BE2C (cell line): Measurements from ENCODE around the gene TMCO6.
"Not testable (repeated sequence)": the region's sequence is repeated elsewhere in the genome, so short reads cannot be mapped to it uniquely, and the experiment has no call there.

Experiments used
- DNase-seq: peaks from one replicate; pipeline ENCODE4 v3.0.0-alpha.2; 2020
- H3K27me3 ChIP-seq: fragments of 250-450 bp; sonication (Bioruptor Pico); 2 replicates; pipeline ENCODE4 v1.5.1; 2020; ENCODE audit warnings: mild to moderate bottlenecking
- H3K36me3 ChIP-seq: fragments of 250-450 bp; sonication (Bioruptor Pico); 2 replicates; pipeline ENCODE4 v1.5.1; 2020; ENCODE audit warnings: mild to moderate bottlenecking
- H3K4me1 ChIP-seq: fragments of 250-450 bp; sonication (Bioruptor Pico); 2 replicates; pipeline ENCODE4 v1.5.1; 2020
- H3K4me3 ChIP-seq: 2 replicates; pipeline ENCODE4 v1.5.1; 2011; ENCODE audit warnings: low read depth, low read length
- H3K9me3 ChIP-seq: fragments of 250-450 bp; sonication (Bioruptor Pico); 2 replicates; pipeline ENCODE4 v1.5.1; 2020
- CTCF ChIP-seq: IDR thresholded peaks from 2 replicates; pipeline ENCODE4 v1.5.1; 2012; ENCODE audit warnings: mild to moderate bottlenecking, low read depth, low read length

TMCO6 gene

GRCh38 chr5:140596321-140596741 lies 42.9 kb upstream of the TMCO6 start:
- no peaks in the 10 kb centered on the region for H3K4me1 ChIP-seq
- no peak for DNase-seq
- no peaks in the 10 kb centered on the region for H3K27me3 ChIP-seq
- no peaks in the 10 kb centered on the region for H3K9me3 ChIP-seq
- no peaks in the 10 kb centered on the region for H3K36me3 ChIP-seq
- H3K4me3 ChIP-seq = no peak overlapping the region
- no peak for TF ChIP-seq CTCF

DNA sequence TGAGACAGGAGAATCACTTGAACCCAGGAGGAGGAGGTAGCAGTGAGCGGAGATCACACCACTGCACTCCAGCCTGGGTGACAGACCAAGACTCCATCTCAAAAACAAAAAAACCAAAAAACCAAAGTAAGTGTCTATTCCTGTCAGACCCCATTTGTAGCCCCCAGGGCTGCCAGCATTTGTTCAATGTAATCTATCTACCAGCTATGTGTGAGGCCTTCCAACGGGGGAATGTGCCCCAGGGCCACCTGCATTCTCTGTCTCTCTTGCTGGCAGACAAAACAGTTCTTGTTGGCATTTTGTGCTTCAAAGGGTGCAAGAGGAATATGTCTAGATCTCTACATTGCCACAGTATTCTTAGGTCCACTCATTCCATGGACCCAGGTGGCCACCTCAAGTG lies 40.4 kb upstream of the TMCO6 start:
- no peak for DNase-seq
- H3K36me3 ChIP-seq = no peaks in the 10 kb centered on the region
- H3K27me3 ChIP-seq = no peaks in the 10 kb centered on the region
- no peak overlapping the region for H3K4me3 ChIP-seq
- H3K4me1 ChIP-seq = no peaks in the 10 kb centered on the region
- H3K9me3 ChIP-seq = no peaks in the 10 kb centered on the region
- TF ChIP-seq CTCF = no peak

GRCh38 chr5:140600096-140600495 lies 39.2 kb upstream of the TMCO6 start:
- no peak for TF ChIP-seq CTCF
- DNase-seq = no peak
- Histone ChIP-seq H3K4me1 (no peaks in the 10 kb centered on the region), H3K27me3 (no peaks in the 10 kb centered on the region), H3K4me3 (no peak overlapping the region), H3K9me3 (no peaks in the 10 kb centered on the region), H3K36me3 (no peaks in the 10 kb centered on the region)

DNA sequence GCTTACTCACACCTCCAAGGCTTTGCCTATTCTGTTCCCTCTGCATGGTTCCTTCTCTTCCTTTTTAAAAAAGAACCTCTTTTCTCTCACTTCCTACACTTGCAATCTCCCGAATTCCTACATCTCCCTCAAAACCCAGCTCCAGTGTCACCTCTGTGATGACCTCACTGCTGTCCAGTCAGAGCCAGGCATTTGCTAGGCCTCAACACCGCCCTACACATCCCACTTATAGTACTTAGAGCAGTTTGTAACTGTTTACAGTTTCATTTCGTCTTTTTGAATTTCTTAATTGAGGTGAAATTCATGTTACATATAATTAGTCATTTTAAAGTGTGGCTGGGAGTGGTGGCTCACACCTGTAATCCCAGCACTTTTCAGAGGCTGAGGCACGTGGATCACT lies 37.1 kb upstream of the TMCO6 start:
- TF ChIP-seq CTCF = no peak
- Histone ChIP-seq H3K4me1 (no peaks in the 10 kb centered on the region), H3K4me3 (no peak overlapping the region), H3K9me3 (no peaks in the 10 kb centered on the region), H3K27me3 (no peaks in the 10 kb centered on the region), H3K36me3 (no peaks in the 10 kb centered on the region)
- DNase-seq = no peak

- H3K27me3 ChIP-seq, H3K36me3 ChIP-seq, H3K4me3 ChIP-seq, H3K4me1 ChIP-seq, H3K9me3 ChIP-seq, DNase-seq: not testable (repeated sequence)
Measured at GRCh38 chr5:140603446-140603698, 35.9 kb upstream of the TMCO6 start.

DNA sequence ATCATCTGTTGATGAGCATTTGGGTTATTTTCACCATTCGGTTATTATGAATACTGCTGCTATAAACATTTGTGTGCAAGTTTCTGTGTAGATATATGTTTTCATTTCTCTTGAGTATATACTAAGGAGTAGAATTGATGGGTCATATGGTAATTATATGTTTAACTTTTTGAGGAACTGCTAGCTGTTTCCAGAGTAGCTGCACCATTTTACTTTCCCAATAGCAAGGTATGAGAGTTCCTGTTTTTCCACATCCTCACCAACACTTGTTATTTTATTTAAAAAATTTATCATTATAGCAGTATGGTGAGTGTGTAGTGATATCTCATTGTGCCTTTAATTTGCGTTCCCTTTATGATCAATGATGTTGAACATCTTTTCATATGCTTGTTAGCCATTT lies 35.5 kb upstream of the TMCO6 start:
- DNase-seq = no peak
- no peaks in the 10 kb centered on the region for H3K9me3 ChIP-seq
- H3K27me3 ChIP-seq = no peaks in the 10 kb centered on the region
- H3K36me3 ChIP-seq = no peaks in the 10 kb centered on the region
- TF ChIP-seq CTCF = no peak
- H3K4me1 ChIP-seq = no peaks in the 10 kb centered on the region
- H3K4me3 ChIP-seq = no peak overlapping the region

DNA sequence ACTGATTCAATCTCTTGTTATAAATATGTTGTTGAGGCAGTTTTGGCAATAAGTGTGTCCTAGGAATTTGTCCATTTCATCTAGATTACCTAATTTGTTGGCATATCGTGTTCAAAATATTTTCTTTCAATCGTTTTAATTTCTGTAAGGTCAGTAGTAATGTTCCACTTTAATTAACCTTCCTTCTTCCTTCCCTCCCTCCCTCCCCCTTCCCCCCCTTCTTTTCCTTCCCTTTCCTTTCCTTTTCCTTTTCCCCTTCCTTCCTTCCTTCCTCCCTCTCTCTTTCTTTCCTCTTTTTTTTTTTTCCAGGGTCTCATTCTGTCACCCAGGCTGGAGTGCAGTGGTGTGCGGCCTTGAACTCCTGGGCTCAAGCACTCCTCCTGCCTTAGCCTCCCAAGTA lies 33.4 kb upstream of the TMCO6 start:
- H3K4me1 ChIP-seq = no peaks in the 10 kb centered on the region
- no peaks in the 10 kb centered on the region for H3K27me3 ChIP-seq
- no peak for TF ChIP-seq CTCF
- H3K36me3 ChIP-seq = no peaks in the 10 kb centered on the region
- DNase-seq = no peak
- H3K4me3 ChIP-seq = no peak overlapping the region
- no peaks in the 10 kb centered on the region for H3K9me3 ChIP-seq
